PFSK-1 (cell line): ENCODE results near the gene CAPG.
A peak's percentile ranks its signal among the peaks of the same experiment; 100 is the strongest.

Source experiments
- FOXP2 ChIP-seq: optimal IDR thresholded peaks from 2 replicates; pipeline ENCODE3; 2011; ENCODE audit warnings: borderline replicate concordance, control low read depth, inconsistent platforms; ENCODE audit not compliant: insufficient read depth; ENCODE audit errors: extremely low read length, extremely low read depth
- POLR2AphosphoS5 ChIP-seq: IDR thresholded peaks from 2 replicates; pipeline ENCODE4 v1.6.1; 2012; ENCODE audit warnings: low read depth, mild to moderate bottlenecking, control low read depth, low read length, moderate library complexity
- SIN3A ChIP-seq: IDR thresholded peaks from 2 replicates; pipeline ENCODE4 v1.6.1; 2012; ENCODE audit warnings: mild to moderate bottlenecking, low read length, moderate library complexity, borderline replicate concordance; ENCODE audit not compliant: insufficient read depth
- TAF1 ChIP-seq: IDR thresholded peaks from 2 replicates; pipeline ENCODE4 v1.6.1; 2012; ENCODE audit warnings: low read length, control low read depth, borderline replicate concordance; ENCODE audit not compliant: insufficient read depth
- TF ChIP-seq, protein P1 (sequence below), 2 experiments: IDR thresholded peaks; 2 replicates each; pipeline versions ENCODE4 v1.6.1 to v1.8.0; 2011 to 2012; ENCODE audit warnings: low read depth in 2 of 2, low read length in 2 of 2, control low read depth in 1 of 2, inconsistent platforms in 1 of 2, mild to moderate bottlenecking in 1 of 2, moderate library complexity in 1 of 2; ENCODE audit not compliant: insufficient read depth in 1 of 2

Gene CAPG

DNA sequence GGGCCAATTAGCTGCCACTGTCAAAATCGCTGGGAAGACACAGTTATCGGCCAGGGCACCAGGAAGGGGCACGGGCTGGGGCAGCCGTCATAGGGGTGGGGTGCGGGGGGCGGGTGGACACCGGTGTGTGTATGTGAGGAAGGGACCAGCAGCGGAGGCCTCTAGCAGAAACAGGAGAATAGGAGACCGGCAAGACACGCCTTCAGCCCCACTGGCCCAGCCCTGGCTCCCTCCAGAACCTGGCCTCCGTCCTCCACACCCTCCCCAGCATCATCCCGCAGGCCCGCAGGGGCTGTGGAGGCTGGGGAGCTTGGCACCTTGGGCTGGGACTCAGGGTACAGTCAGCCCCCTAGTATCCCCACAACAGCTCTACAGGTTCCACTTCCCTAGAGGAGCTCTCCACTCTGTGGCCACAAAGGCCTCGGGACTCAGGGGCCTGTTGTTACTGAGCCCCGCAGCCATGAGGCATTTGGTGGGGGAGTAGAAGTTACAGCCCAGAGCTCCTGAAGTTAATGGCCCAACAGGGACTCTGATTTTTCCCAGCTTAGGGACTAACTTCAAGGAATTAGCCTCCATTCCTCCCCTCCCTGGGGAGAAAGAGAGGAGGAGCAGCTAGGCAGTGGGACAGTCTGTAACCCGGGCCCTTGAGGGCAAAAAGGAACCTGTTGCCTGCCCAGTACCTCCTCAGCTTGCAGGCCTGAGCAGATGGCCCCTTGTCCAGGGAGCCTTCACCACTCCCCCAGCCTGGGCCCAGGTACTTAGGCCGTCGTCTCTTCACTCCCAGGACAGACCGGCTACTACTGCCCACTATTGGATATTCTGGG lies 28.2 kb upstream of the CAPG start:
- TF ChIP-seq SIN3A: no peak
- no peak for TF ChIP-seq POLR2AphosphoS5
- no peak for TF ChIP-seq TAF1
- TF ChIP-seq, protein P1, sequence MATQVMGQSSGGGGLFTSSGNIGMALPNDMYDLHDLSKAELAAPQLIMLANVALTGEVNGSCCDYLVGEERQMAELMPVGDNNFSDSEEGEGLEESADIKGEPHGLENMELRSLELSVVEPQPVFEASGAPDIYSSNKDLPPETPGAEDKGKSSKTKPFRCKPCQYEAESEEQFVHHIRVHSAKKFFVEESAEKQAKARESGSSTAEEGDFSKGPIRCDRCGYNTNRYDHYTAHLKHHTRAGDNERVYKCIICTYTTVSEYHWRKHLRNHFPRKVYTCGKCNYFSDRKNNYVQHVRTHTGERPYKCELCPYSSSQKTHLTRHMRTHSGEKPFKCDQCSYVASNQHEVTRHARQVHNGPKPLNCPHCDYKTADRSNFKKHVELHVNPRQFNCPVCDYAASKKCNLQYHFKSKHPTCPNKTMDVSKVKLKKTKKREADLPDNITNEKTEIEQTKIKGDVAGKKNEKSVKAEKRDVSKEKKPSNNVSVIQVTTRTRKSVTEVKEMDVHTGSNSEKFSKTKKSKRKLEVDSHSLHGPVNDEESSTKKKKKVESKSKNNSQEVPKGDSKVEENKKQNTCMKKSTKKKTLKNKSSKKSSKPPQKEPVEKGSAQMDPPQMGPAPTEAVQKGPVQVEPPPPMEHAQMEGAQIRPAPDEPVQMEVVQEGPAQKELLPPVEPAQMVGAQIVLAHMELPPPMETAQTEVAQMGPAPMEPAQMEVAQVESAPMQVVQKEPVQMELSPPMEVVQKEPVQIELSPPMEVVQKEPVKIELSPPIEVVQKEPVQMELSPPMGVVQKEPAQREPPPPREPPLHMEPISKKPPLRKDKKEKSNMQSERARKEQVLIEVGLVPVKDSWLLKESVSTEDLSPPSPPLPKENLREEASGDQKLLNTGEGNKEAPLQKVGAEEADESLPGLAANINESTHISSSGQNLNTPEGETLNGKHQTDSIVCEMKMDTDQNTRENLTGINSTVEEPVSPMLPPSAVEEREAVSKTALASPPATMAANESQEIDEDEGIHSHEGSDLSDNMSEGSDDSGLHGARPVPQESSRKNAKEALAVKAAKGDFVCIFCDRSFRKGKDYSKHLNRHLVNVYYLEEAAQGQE (IDR thresholded peaks at IDR 0.05; ENCODE audit: insufficient read depth in 1 of 2, low read depth in 2 of 2, low read length in 2 of 2): no peak
- TF ChIP-seq FOXP2: no peak

DNA sequence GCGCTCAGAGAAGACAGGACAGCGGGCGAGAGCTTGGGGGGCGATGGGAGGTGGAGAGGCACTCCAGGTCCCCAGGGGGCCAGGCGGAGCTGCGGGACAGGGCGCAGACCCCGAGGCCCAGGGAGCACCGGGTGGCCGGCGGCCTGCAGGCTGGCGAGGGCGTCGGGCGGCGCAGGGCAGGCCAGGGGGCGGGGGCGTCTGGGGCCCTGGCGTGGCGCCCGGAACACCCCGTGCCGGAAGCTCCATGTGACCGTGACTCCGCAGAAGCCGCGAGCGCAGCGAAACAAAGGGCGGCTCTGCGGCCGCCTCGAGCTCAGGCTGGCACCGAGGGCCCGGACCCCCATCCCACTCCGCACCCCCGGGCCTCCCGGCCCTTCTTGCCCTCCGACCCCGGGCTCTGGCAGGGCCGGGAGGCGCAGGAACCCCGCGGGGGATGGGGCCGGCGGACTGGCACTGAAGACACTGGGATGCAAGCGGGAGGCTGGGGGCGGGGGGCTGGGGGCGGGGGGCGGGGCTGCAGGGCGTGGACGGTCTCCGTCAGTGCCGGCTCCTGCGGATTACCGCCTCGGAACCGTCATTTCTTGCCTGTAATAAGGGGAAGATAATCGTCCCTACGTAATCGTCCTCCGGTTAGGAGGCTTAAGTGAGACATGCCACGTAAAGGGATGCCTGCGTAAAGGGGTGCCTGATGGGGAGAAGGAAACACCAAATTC lies 27.5 kb upstream of the CAPG start:
- TF ChIP-seq TAF1 (no peak), POLR2AphosphoS5 (peak; percentile 51; the same call in 1 of the 2 replicates), SIN3A (no peak), FOXP2 (peak; percentile 91)

DNA sequence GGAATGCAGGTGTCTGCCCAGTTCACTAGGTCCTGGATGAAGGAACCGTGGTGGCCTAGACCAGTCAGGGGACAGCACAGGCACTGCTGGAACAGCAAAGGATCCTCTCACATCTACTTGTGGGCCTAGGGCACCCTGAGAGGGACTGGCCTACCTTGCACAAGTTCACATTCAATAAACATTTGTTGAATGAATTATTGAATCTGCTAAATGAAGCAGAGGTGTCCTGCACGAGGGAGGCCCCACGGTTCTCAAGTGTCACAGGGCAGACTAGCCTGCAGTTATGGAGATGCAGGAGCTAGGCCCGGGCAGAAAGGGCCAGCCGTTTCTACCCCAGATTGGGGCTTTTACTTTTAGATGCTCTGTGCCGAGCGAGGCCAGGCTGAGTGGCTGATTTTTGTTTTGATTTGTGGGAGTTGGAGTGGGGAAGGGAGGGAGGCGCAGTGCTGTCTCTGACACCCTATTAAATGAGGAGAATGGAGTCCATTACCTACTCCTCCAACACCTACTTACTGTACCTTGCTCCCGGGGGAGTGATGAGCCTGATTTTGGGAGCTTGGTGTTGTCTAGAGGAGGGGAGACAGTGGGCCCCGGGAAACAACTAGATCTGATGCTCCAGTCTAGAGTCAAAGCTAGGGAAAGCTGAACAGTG lies 26.8 kb upstream of the CAPG start:
- TF ChIP-seq FOXP2: no peak
- TF ChIP-seq, protein P1 (IDR thresholded peaks at IDR 0.05; ENCODE audit: insufficient read depth in 1 of 2, low read depth in 2 of 2, low read length in 2 of 2): no peak
- no peak for TF ChIP-seq TAF1
- TF ChIP-seq POLR2AphosphoS5: no peak
- no peak for TF ChIP-seq SIN3A

DNA sequence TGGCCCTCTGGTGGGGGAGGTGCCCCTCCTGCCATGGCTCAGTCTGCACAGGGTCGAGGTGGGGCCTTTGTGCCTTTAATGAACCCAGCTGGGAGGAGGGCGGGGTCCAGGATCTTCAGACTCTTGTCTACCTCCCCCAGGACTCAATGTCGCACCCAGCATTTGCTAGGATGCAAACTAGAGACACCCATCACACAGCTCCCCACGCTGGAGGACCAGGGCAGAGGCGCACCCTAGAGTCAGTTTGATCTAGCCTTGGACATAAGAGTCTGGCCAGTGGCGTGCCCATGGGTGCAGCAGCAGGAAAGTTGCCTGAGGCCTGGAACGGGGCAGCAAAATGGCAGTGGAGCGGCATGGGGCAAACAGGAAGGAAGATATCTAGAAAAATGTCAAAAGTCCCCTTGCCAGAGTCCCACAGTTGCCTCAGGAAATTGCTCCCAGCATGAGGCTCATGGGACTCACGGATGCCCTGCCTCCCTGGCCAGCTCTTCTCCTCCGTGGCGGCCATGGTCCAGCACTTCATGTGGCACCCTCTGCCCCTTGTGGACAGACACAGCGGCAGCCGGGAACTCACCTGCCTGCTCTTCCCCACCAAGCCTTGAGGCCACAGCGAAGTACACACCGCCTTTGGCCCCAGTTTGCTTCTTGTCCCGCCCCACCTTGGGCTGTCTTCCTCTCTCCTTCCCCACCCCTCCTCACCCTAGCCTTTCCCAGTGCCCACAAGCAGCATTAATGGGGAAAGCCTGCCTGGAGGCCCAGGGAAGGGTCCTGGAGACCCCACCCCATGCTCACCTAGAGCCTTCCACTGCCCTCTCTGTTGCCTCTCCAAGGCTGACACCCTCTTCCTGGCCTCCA lies 26.0 kb upstream of the CAPG start:
- TF ChIP-seq, protein P1 (IDR thresholded peaks at IDR 0.05; ENCODE audit: insufficient read depth in 1 of 2, low read depth in 2 of 2, low read length in 2 of 2): no peak
- no peak for TF ChIP-seq SIN3A
- no peak for TF ChIP-seq TAF1
- no peak for TF ChIP-seq POLR2AphosphoS5
- no peak for TF ChIP-seq FOXP2
